Measurements from ENCODE around the gene MEGF10. TPM values are rescaled to one million over a fixed set of nuclear protein-coding genes. Genes with fewer than 3 reads are reported as not detected.

MEGF10 gene
- total and polyA plus RNA-seq, 2 of the 8 experiments (the other 6 are each of a cell fraction or from before 2014, with no cell fraction given), result 38.2 to 53.1 TPM

DNA sequence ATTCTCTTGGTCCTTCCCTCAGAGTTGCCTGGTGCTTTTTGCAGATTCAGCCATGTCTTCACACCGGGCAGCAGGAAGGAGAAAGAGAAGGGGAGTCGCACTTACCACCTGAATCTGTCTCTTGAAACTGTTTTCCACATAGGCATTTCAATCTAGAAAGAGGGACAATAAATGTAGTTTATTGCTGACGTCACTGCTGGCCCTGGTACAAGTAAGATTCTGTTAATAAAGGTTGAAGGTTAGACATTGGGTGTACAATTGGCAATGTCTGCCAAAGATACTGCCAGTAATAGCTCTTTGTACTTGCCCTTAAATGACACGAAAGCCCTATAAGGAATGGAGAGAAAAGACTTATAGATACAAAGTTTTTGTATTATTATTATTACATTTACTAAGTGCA is 72.8 kb downstream of the MEGF10 start:
- H2BK12ac ChIP-seq (ENCODE audit: low read depth, low read length), result no peak overlapping the region
- H4K20me1 ChIP-seq (replicated peaks in 1 of 2; ENCODE audit: control insufficient read depth in 1 of 2, insufficient read depth in 2 of 2, low read length in 2 of 2), result no peaks in the 10 kb centered on the region
- no peaks in the 10 kb centered on the region for H3K23me2 ChIP-seq (ENCODE audit: low read depth, low read length)
- H2BK20ac ChIP-seq (ENCODE audit: low read length), result no peak overlapping the region
- no peaks in the 10 kb centered on the region for H3K36me3 ChIP-seq (ENCODE audit: control insufficient read depth in 2 of 4, insufficient read depth in 4 of 4, low read length in 3 of 4)
- no peak overlapping the region for H3K14ac ChIP-seq (ENCODE audit: insufficient read length)
- H3K27ac ChIP-seq (ENCODE audit: low read depth, low read length), result no peak overlapping the region
- no peak overlapping the region for H3K56ac ChIP-seq (replicated peaks; ENCODE audit: insufficient read length, low read depth, low read length)
- FAIRE-seq, result no peak
- H3K4me1 ChIP-seq (replicated peaks in 1 of 4; ENCODE audit: control insufficient read depth in 3 of 4, insufficient read depth in 4 of 4, low read length in 3 of 4), result peaks cover 0 to 3% (median 0%) of the 10 kb centered on the region in 4 experiments; a peak in 1 of 7 replicates
- no peaks in the 10 kb centered on the region for H3K79me1 ChIP-seq (ENCODE audit: low read depth, low read length)
- no peak overlapping the region for H2BK5ac ChIP-seq (ENCODE audit: low read depth, low read length)
- H3K4me2 ChIP-seq (ENCODE audit: insufficient read depth in 1 of 2, low read depth in 2 of 2, low read length in 2 of 2), result no peak overlapping the region
- no peak overlapping the region for H2BK15ac ChIP-seq (ENCODE audit: low read length)
- 92% methylated on average over 4 of the region's 4 CpGs; no CpG with 5 or more reads in 1 of the 2 experiments for WGBS, 2 experiments (ENCODE audit: extremely low coverage in 1 of 2, insufficient coverage in 1 of 2, insufficient read length in 1 of 2, insufficient replicate concordance in 2 of 2, low coverage in 1 of 2, low lambda C conversion rate in 2 of 2, missing lambda C conversion rate in 1 of 2)
- H4K5ac ChIP-seq (ENCODE audit: insufficient read length, low read depth, low read length), result no peak overlapping the region
- no peak for DNase-seq (ENCODE audit: low read depth in 1 of 2, low spot score in 2 of 2)
- H3K18ac ChIP-seq (ENCODE audit: extremely low read depth, low read length), result no peak overlapping the region
- H4K8ac ChIP-seq (ENCODE audit: extremely low read depth, insufficient read depth, low read length), result no peak overlapping the region
- no peak overlapping the region for H4K91ac ChIP-seq (replicated peaks; ENCODE audit: insufficient read length, low read length)
- no peak overlapping the region for H3K9ac ChIP-seq (replicated peaks in 1 of 4; ENCODE audit: extremely low read depth in 1 of 4, low read depth in 3 of 4, low read length in 3 of 4)
- H3K23ac ChIP-seq (ENCODE audit: insufficient read length), result no peak overlapping the region
- H2BK120ac ChIP-seq (replicated peaks; ENCODE audit: low read depth, low read length), result no peak overlapping the region
- H2AFZ ChIP-seq (ENCODE audit: low read length), result no peak overlapping the region
- ChIA-PET CTCF (ENCODE audit: partially characterized antibody) (interaction anchor here (1.1 kb wide), 1 partner anchor 11 kb away, joined by 4 read pairs; no protein-coding TSS in a partner anchor), POLR2A (ENCODE audit: partially characterized antibody) (no interaction called here)
- H3K4ac ChIP-seq (replicated peaks; ENCODE audit: insufficient read length, low read depth, low read length), result no peak overlapping the region
- no peak overlapping the region for H3K4me3 ChIP-seq (ENCODE audit: extremely low read depth in 1 of 4, insufficient read depth in 2 of 4, low read depth in 3 of 4, low read length in 4 of 4)
- H2AK5ac ChIP-seq (ENCODE audit: low read depth, low read length), result no peak overlapping the region
- H3K9me3 ChIP-seq (ENCODE audit: insufficient read depth in 2 of 2, low read depth in 1 of 2, low read length in 1 of 2), result no peaks in the 10 kb centered on the region
- no peaks in the 10 kb centered on the region for H3K27me3 ChIP-seq (replicated peaks in 1 of 4; ENCODE audit: control insufficient read depth in 3 of 4, extremely low read depth in 1 of 4, insufficient read depth in 3 of 4, low read length in 3 of 4)
- H3K79me2 ChIP-seq (ENCODE audit: control insufficient read depth in 1 of 2, insufficient read depth in 2 of 2, low read length in 2 of 2), result no peaks in the 10 kb centered on the region; a peak in 2 of 4 replicates
- TF ChIP-seq NRF1 (IDR thresholded peaks at IDR 0.05; ENCODE audit: low read depth, low read length) (no peak), GABPA (IDR thresholded peaks at IDR 0.05; ENCODE audit: borderline replicate concordance, insufficient read depth, low read length) (no peak), POLR2AphosphoS5 (IDR thresholded peaks at IDR 0.05; ENCODE audit: low read depth, low read length) (no peak), MAFK (IDR thresholded peaks at IDR 0.05; ENCODE audit: low read depth, low read length) (no peak), ATF2 (IDR thresholded peaks at IDR 0.05; ENCODE audit: low read length) (no peak), POLR2A (IDR thresholded peaks at IDR 0.05; ENCODE audit: control extremely low read depth in 1 of 2, low read depth in 2 of 2, low read length in 2 of 2) (no peak), EGR1 (IDR thresholded peaks at IDR 0.05; ENCODE audit: borderline replicate concordance, low read depth, low read length) (no peak), SIX5 (IDR thresholded peaks at IDR 0.05; ENCODE audit: low read depth, low read length) (no peak), EP300 (IDR thresholded peaks at IDR 0.05; ENCODE audit: borderline replicate concordance in 1 of 2, low read depth in 2 of 2, low read length in 2 of 2) (no peak), BCL11A (IDR thresholded peaks at IDR 0.05; ENCODE audit: low read depth in 2 of 2, low read length in 2 of 2) (no peak)
- TF ChIP-seq, protein P1, sequence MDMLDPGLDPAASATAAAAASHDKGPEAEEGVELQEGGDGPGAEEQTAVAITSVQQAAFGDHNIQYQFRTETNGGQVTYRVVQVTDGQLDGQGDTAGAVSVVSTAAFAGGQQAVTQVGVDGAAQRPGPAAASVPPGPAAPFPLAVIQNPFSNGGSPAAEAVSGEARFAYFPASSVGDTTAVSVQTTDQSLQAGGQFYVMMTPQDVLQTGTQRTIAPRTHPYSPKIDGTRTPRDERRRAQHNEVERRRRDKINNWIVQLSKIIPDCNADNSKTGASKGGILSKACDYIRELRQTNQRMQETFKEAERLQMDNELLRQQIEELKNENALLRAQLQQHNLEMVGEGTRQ (IDR thresholded peaks at IDR 0.05; ENCODE audit: low read length), result no peak

Measured in H1 (cell line).